ENCODE results near the gene ROR2.

Gene ROR2

DNA sequence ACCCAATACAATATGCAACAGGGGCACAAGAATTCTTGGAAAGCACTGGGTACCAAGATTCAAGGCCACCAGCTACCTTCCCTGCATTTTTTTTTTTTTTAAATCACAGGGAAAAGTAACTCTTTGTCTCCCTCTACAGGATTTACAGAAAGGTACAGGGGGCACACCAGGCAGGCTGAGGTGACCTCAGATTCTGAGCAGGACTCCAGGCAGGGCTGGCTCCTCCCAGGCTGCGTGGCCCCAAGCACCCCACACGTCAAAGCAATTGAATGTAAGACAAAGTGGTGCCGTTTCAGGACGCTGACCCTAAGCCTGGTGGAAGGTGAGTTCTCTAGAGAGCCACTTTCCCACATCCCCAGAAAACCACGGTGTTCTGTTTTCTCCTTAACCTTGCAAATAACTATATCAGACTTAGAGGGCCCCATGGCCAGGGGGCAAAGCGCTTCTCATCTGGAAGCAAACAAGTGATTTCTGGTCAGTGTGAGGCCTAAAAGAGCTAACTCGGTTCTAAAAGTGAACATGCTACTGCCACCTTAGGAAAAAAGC lies 222.6 kb downstream of the ROR2 start:
- H3K4me3 ChIP-seq, result no peak overlapping the region
- H3K9ac ChIP-seq, result no peak overlapping the region
- H3K9me3 ChIP-seq, result no peaks in the 10 kb centered on the region
- no peaks in the 10 kb centered on the region for H3K27me3 ChIP-seq
- H3K36me3 ChIP-seq, result no peaks in the 10 kb centered on the region
- no peaks in the 10 kb centered on the region for H3K4me1 ChIP-seq
- H4K20me1 ChIP-seq, result no peaks in the 10 kb centered on the region
- H3K27ac ChIP-seq, result no peak overlapping the region
- no peak overlapping the region for H3K4me2 ChIP-seq
- no peak for TF ChIP-seq Cebpa-rat (IDR thresholded peaks at IDR 0.05)

DNA sequence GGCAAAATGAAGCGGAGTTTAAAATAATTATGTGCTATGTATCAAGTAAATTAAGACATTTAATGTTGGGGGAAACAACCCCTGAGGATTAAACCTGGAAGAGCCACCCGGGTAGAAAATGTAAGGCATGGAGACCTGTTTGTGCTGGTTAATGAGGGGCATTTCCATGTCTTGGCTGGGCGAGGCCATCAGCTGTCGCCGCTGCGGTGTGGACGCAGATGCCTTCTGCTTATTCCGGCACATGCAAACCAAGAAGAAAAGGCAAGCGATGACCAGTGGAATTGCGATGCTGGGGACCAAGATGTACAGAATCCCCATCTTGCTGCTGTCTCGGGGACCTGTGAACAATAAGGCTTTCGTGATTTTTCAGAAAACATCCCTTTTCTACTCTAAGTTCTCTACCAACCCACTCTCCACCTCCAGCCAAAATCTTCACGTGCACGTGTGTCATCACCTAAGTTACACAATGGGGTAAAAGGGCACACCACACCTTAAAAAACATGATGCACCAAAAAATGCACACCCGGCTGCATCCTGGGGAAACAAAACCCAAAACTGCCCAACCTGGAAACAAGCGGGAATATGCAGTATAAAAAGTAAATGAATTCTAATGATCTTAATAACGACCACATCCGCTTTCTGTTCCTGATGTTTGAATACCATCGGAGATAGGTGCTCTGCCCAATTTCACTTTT lies 223.5 kb downstream of the ROR2 start:
- Histone ChIP-seq H3K4me1 (no peaks in the 10 kb centered on the region), H3K4me2 (no peak overlapping the region), H3K9ac (no peak overlapping the region), H3K9me3 (no peaks in the 10 kb centered on the region), H3K4me3 (no peak overlapping the region), H3K27me3 (no peaks in the 10 kb centered on the region), H4K20me1 (no peaks in the 10 kb centered on the region), H3K36me3 (no peaks in the 10 kb centered on the region), H3K27ac (no peak overlapping the region)
- TF ChIP-seq Cebpa-rat (IDR thresholded peaks at IDR 0.05), result no peak

DNA sequence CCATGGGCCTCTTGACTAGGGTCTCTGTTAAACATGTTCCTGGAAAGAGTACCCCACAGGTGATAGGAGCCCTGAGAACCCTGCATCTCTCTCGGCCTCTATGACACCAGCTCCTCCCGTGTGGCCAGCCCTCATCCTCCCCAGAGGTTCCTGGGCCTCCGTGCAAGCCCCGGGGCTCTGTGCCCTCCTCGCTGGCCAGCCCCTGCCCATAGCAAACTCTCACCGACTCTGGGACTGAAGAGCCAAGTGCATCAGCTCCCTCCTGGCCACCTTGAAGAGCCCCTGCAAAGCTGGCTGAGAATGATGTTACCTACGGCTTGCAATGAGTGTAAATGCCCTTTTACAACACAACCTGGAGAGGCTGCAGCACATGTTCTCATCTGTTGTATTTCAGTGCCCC lies 224.4 kb downstream of the ROR2 start:
- Histone ChIP-seq H4K20me1 (no peaks in the 10 kb centered on the region), H3K27ac (no peak overlapping the region), H3K9me3 (no peaks in the 10 kb centered on the region), H3K4me3 (no peak overlapping the region), H3K4me2 (no peak overlapping the region), H3K36me3 (no peaks in the 10 kb centered on the region), H3K4me1 (no peaks in the 10 kb centered on the region), H3K27me3 (no peaks in the 10 kb centered on the region), H3K9ac (no peak overlapping the region)
- TF ChIP-seq Cebpa-rat (IDR thresholded peaks at IDR 0.05), result no peak

DNA sequence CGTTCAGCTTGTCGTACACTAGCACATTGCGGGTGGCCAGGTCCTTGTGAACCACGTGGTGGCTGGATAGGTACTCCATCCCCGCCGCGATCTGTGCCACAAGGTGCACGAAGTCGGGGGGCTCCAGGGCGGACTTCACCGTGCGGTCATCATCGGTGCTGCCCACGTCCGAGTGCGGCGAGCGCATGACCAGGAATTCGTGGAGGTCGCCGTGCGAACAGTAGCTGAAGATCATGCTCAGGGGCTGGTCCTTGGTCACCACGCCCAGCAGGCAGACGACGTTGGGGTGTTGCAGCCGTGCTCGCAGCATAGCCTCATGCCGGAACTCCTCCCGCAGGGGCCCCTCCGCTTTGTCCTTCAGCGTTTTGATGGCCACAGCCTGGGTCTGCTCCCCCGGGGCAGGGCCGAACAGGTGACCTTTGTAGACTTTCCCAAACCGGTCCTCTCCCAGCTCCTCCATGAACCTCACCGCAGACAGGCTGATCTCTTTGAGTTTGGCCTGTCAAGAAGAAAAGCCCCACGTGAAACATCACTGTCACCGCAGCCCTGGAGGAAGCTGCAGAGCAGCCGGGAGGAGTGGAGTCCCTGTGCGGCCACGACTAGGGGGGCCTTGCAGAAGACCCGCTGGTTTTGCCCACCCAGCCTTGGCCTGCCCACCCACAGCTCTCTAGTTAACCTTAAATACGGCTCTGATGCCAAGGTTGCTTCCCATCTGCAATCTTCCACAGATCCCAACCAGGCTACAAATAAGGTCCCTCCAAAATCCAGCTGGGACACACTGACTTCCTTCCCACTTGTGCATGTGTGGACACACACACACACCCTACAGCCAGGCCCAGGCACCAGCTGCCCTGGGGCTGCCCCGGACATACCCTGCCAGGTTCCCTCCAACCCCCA lies 225.2 kb downstream of the ROR2 start:
- Histone ChIP-seq H3K27ac (no peak overlapping the region), H3K36me3 (no peaks in the 10 kb centered on the region), H3K9me3 (no peaks in the 10 kb centered on the region), H3K4me1 (no peaks in the 10 kb centered on the region), H3K4me2 (no peak overlapping the region), H3K27me3 (no peaks in the 10 kb centered on the region), H3K9ac (no peak overlapping the region), H4K20me1 (no peaks in the 10 kb centered on the region), H3K4me3 (no peak overlapping the region)
- no peak for TF ChIP-seq Cebpa-rat (IDR thresholded peaks at IDR 0.05)

DNA sequence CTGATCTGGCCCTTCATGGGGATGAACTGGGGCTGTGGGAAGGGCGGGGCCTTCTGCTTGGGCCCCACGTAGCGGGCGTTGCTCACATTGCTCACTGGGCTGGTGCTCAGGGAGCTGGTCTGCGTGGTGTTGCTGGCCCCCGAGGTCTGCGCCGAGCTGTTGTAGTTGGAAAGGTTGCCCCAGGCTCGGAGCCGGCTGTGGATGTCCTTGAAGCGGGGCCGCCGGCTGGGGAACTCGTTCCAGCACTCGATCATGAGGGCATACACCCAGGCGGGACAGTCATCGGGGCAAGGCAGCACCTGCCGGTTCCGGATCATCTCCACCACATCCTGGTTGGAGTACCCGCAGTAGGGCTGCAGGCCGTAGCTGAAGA lies 226.0 kb downstream of the ROR2 start:
- H3K27ac ChIP-seq, result no peak overlapping the region
- H3K4me2 ChIP-seq, result no peak overlapping the region

DNA sequence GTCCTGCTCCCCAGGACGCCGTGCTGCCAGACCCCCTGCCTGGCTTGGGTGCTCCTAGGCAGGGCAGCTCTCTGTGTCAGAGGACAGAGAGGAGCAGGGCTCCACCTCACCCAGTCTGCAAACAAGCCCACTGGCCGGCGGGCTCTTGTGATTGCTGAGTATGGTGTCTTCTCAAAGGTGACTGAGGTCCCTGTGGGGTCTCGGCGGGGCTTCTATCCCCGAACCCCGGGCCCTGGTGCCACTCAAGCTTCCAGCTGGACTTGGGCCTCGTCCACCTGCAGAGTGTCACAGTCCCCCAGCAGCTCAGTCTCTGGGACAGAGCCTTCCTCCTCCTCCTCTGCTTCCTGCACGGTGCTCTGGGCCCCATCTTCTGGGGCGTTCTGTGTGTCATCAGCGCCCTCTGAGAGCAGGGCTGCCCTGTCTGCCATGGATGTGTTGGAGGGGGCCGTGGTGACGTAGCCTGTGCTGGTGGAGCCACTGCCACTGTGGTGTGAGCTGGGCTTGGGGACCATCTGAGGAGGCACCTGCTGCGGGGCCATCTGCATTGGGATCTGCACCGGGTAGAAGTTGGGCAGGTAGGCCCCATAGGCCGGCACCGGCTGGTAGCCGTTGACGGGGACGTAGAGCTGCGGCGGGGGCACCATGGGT lies 226.5 kb downstream of the ROR2 start:
- no peak for TF ChIP-seq Cebpa-rat (IDR thresholded peaks at IDR 0.05)
- Histone ChIP-seq H3K27ac (no peak overlapping the region), H3K4me2 (no peak overlapping the region), H3K27me3 (no peaks in the 10 kb centered on the region), H3K4me1 (no peaks in the 10 kb centered on the region), H3K4me3 (no peak overlapping the region), H4K20me1 (no peaks in the 10 kb centered on the region), H3K9me3 (no peaks in the 10 kb centered on the region), H3K9ac (no peak overlapping the region), H3K36me3 (no peaks in the 10 kb centered on the region)

More for the DNA sequence above, 226.0 kb downstream of the ROR2 start:
- no peaks in the 10 kb centered on the region for H3K36me3 ChIP-seq
- H3K9me3 ChIP-seq, result no peaks in the 10 kb centered on the region
- H3K4me3 ChIP-seq, result no peak overlapping the region
- no peak overlapping the region for H3K9ac ChIP-seq
- H3K4me1 ChIP-seq, result no peaks in the 10 kb centered on the region
- no peaks in the 10 kb centered on the region for H3K27me3 ChIP-seq
- no peaks in the 10 kb centered on the region for H4K20me1 ChIP-seq
- TF ChIP-seq Cebpa-rat (IDR thresholded peaks at IDR 0.05), result no peak

DNA sequence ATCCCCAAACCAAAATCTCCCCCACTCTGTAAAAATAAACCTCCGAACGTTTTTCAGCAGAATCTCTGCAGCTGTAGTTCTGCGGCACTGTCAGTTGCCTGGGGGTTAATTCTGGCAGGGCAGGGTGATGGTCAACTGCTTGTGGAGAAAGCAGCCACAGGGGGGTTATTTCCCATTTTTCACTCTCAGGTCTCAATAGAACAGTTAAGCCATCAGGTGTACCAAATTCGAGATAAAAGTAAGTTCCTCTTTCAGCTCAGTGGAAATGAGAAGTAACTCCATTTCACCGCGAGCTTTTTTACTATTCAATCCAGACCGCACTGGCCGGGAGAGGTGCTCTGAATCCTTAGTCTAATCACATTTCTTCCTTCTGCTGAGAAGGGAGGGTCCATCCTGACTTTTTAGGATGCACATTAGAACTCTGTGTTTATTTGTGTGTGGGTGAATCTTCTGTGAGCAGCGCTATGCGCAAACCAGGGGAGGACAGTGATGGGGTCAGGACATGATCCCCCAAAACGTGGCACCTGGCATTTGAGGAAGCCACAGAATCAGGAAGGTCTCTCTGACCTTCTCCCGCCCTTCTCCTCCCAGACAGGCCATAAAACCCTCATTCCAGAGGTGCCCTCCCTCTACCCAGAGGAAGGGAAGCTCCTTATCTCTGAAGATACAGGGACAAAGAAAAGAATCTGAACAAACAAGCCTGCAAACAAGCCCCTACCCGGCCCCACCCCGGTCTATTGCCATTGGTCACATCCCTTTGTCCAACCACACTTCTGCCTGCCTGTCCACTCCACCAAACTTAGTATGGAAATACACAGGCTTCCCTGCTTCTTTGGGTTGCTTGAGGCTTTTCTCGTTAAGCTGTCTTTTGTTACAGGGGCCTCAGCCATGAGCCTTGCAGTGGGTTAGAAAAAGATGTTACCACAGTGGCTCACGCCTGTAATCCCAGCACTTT lies 229.0 kb downstream of the ROR2 start:
- Histone ChIP-seq H4K20me1 (no peaks in the 10 kb centered on the region), H3K9me3 (peaks cover 15% of the 10 kb centered on the region), H3K4me3 (no peak overlapping the region), H3K27me3 (no peaks in the 10 kb centered on the region), H3K4me1 (no peaks in the 10 kb centered on the region; the same call in 1 of the 2 replicates), H3K27ac (no peak overlapping the region), H3K36me3 (no peaks in the 10 kb centered on the region), H3K4me2 (no peak overlapping the region), H3K9ac (no peak overlapping the region)
- no peak for TF ChIP-seq Cebpa-rat (IDR thresholded peaks at IDR 0.05)

DNA sequence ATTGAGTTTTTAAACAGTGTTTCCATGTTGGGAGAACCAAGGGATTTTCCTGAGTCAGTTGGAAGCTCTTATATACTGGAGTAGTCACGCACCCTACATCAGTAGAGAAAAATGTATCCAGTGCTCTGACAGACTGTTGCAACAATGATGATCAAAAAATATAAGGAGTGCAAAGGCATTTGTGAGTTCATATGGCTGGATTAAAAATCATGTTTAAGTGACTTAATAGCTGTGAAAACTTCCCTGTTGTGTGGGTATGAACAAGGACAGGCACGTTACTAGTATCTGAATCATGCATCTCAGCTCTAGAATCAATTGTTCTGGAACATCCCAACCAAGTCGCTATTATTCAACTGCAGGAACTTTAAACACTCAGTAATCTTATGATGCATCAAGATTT lies 229.7 kb downstream of the ROR2 start:
- Histone ChIP-seq H3K27me3 (no peaks in the 10 kb centered on the region), H3K27ac (no peak overlapping the region), H3K9ac (no peak overlapping the region), H3K4me3 (no peak overlapping the region), H4K20me1 (no peaks in the 10 kb centered on the region), H3K36me3 (no peaks in the 10 kb centered on the region), H3K9me3 (peaks cover 20% of the 10 kb centered on the region), H3K4me1 (no peaks in the 10 kb centered on the region; the same call in 1 of the 2 replicates), H3K4me2 (no peak overlapping the region)
- TF ChIP-seq Cebpa-rat (IDR thresholded peaks at IDR 0.05), result no peak

DNA sequence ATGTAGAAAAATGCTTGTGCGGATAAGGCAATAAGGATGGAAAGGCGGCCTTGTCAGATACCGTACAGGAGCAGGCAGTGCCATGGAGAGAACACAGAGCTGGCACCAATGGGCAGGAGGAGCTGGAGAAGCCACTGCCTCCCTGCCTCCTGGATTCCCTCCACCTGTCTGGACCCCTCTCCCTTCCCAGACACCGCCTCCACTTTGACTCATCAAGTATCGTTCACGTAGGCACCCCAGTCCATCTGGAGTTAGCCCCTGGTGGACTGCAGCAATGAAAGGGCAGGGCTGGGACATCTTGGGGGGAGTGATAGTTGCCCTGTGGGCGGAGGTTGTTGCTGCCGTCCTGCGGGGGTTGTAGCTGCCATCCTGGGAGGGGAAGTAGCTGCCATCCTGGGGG lies 232.0 kb downstream of the ROR2 start:
- peaks cover 20% of the 10 kb centered on the region for H3K9me3 ChIP-seq
- no peak overlapping the region for H3K4me3 ChIP-seq
- H3K27ac ChIP-seq, result no peak overlapping the region
- TF ChIP-seq Cebpa-rat (IDR thresholded peaks at IDR 0.05), result no peak
- H3K9ac ChIP-seq, result no peak overlapping the region
- H4K20me1 ChIP-seq, result no peaks in the 10 kb centered on the region
- H3K27me3 ChIP-seq, result no peaks in the 10 kb centered on the region
- no peaks in the 10 kb centered on the region for H3K36me3 ChIP-seq
- no peak overlapping the region for H3K4me2 ChIP-seq
- no peaks in the 10 kb centered on the region; the same call in 1 of the 2 replicates for H3K4me1 ChIP-seq

Data from BLaER1 (cell line).